ENCODE measurements around the gene PPIP5K2. TPM values are rescaled to one million over a fixed set of nuclear protein-coding genes. Genes with fewer than 3 reads are reported as not detected.

PPIP5K2 gene
- total RNA-seq, 1 donor from 2014 or later: 66.3 TPM

- H3K27ac Mint-ChIP-seq (ENCODE audit: unreplicated experiment): no peak overlapping the region
- DNase-seq (ENCODE audit: low spot score): no peak
- H3K4me1 Mint-ChIP-seq (ENCODE audit: unreplicated experiment): peaks cover 2% of the 10 kb centered on the region
- H3K36me3 Mint-ChIP-seq (ENCODE audit: low read depth, unreplicated experiment): no peaks in the 10 kb centered on the region
- peaks cover 8% of the 10 kb centered on the region for H3K27me3 Mint-ChIP-seq (ENCODE audit: unreplicated experiment)
- TF ChIP-seq CTCF (IDR thresholded peaks at IDR 0.05; ENCODE audit: unreplicated experiment): no peak
- H3K9me3 Mint-ChIP-seq (ENCODE audit: unreplicated experiment): no peaks in the 10 kb centered on the region
- no peak overlapping the region for H3K4me3 Mint-ChIP-seq (ENCODE audit: unreplicated experiment)
Observed at GRCh38 chr5:103254921-103255320, 134.8 kb downstream of the PPIP5K2 start.

- Mint-ChIP-seq H3K27ac (ENCODE audit: unreplicated experiment) (no peak overlapping the region), H3K36me3 (ENCODE audit: low read depth, unreplicated experiment) (no peaks in the 10 kb centered on the region), H3K4me3 (ENCODE audit: unreplicated experiment) (no peak overlapping the region), H3K4me1 (ENCODE audit: unreplicated experiment) (peaks cover 4% of the 10 kb centered on the region), H3K9me3 (ENCODE audit: unreplicated experiment) (no peaks in the 10 kb centered on the region), H3K27me3 (ENCODE audit: unreplicated experiment) (peaks cover 11% of the 10 kb centered on the region)
- TF ChIP-seq CTCF (IDR thresholded peaks at IDR 0.05; ENCODE audit: unreplicated experiment): no peak
- DNase-seq (ENCODE audit: low spot score): no peak
Observed at GRCh38 chr5:103255691-103256090, 135.6 kb downstream of the PPIP5K2 start.

DNA sequence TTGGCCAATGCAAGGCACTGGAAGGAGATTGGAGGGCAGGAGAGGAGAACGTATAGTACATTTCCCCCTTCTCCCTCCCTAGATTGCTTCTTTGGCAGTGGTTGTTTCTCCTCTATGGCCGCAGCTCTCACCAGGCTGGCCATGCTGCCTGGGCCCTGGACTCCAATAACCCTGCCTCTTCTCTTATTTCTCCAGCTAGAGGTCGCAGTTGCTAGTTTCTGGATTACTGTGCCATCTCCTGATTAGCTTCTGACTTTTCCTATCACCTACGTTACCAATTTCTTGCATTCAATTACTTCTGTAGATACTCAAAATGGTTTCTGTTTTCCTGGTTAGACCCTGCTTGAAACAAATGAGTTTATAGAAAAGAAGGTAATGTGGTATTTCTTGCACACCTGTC lies 136.1 kb downstream of the PPIP5K2 start:
- Mint-ChIP-seq H3K4me1 (ENCODE audit: unreplicated experiment) (peaks cover 4% of the 10 kb centered on the region), H3K27me3 (ENCODE audit: unreplicated experiment) (peaks cover 11% of the 10 kb centered on the region), H3K9me3 (ENCODE audit: unreplicated experiment) (no peaks in the 10 kb centered on the region), H3K27ac (ENCODE audit: unreplicated experiment) (no peak overlapping the region), H3K4me3 (ENCODE audit: unreplicated experiment) (no peak overlapping the region), H3K36me3 (ENCODE audit: low read depth, unreplicated experiment) (no peaks in the 10 kb centered on the region)
- no peak for DNase-seq (ENCODE audit: low spot score)
- TF ChIP-seq CTCF (IDR thresholded peaks at IDR 0.05; ENCODE audit: unreplicated experiment): no peak

- peak; percentile 97 for DNase-seq (ENCODE audit: low spot score)
- Mint-ChIP-seq H3K9me3 (ENCODE audit: unreplicated experiment) (no peaks in the 10 kb centered on the region), H3K4me3 (ENCODE audit: unreplicated experiment) (peak within 1 kb of the TSS; percentile 95), H3K27me3 (ENCODE audit: unreplicated experiment) (peaks cover 11% of the 10 kb centered on the region), H3K27ac (ENCODE audit: unreplicated experiment) (no peak within 1 kb of the TSS), H3K36me3 (ENCODE audit: low read depth, unreplicated experiment) (no peaks in the 10 kb centered on the region), H3K4me1 (ENCODE audit: unreplicated experiment) (peaks cover 11% of the 10 kb centered on the region)
- no peak for TF ChIP-seq CTCF (IDR thresholded peaks at IDR 0.05; ENCODE audit: unreplicated experiment)
Observed at GRCh38 chr5:103258368-103258956, 138.4 kb downstream of the PPIP5K2 start, which contains the start of gene MACIR. Gene MACIR (plus strand): TSS chr5:103258763. CDS start chr5:103275920, 17,157 bp downstream.

GRCh38 chr5:103258957-103259704 lies 139.0 kb downstream of the PPIP5K2 start:
- Mint-ChIP-seq H3K4me1 (ENCODE audit: unreplicated experiment) (peaks cover 11% of the 10 kb centered on the region), H3K9me3 (ENCODE audit: unreplicated experiment) (no peaks in the 10 kb centered on the region)

More at GRCh38 chr5:103258957-103259704, 139.0 kb downstream of the PPIP5K2 start:
- no peak overlapping the region for H3K27ac Mint-ChIP-seq (ENCODE audit: unreplicated experiment)
- H3K36me3 Mint-ChIP-seq (ENCODE audit: low read depth, unreplicated experiment): no peaks in the 10 kb centered on the region
- no peak for TF ChIP-seq CTCF (IDR thresholded peaks at IDR 0.05; ENCODE audit: unreplicated experiment)
- peaks cover 11% of the 10 kb centered on the region for H3K27me3 Mint-ChIP-seq (ENCODE audit: unreplicated experiment)
- DNase-seq (ENCODE audit: low spot score): peak; percentile 63
- H3K4me3 Mint-ChIP-seq (ENCODE audit: unreplicated experiment): peak overlapping the region; percentile 95
